Endothelial cell of umbilical vein (primary cell): ENCODE results near the gene PRRC1. TPM values are rescaled to one million over a fixed set of nuclear protein-coding genes. Genes with fewer than 3 reads are reported as not detected.

Experiments
- BruUV-seq: library from RNA; stranded (reverse); fragments of 400-500 nt; replicated peaks from 2 replicates; lab custom pipeline; 2021; lab: Mats Ljungman, UMichigan
- CTCF ChIA-PET: fragments of 300-600, 350-600 bp; sonication (Branson Sonifier 250); formaldehyde crosslinking; loops from one replicate; lab custom pipeline; 2021; ENCODE audit warnings: antibody characterized with exemption, inconsistent platforms; lab: Charles Lee
- POLR2A ChIA-PET: fragments of 300-600, 350-600 bp; sonication (Branson Sonifier 250); formaldehyde crosslinking; loops from one replicate; lab custom pipeline; 2021; ENCODE audit warnings: antibody characterized with exemption, inconsistent platforms; lab: Charles Lee
- DNase-seq: peaks from one replicate; pipeline ENCODE4 v3.0.0-alpha.2; 2011; ENCODE audit warnings: low read depth, low spot score
- FAIRE-seq: peaks from 2 replicates; lab custom pipeline; 2011; peaks lifted over from hg19 to GRCh38; lab: Jason Lieb, UNC
- H2AFZ ChIP-seq: 2 replicates; pipeline ENCODE4 v1.6.0; 2012; ENCODE audit warnings: low read depth, low read length, control low read depth, inconsistent platforms
- H3K27ac ChIP-seq: 2 replicates; pipeline ENCODE4 v1.5.1; 2011; ENCODE audit warnings: low read depth, mild to moderate bottlenecking, control low read depth, low read length, moderate library complexity; ENCODE audit not compliant: insufficient read depth
- H3K27me3 ChIP-seq, 2 experiments: 2 replicates each; pipeline versions ENCODE4 v1.6.0 to v1.6.1; 2011; ENCODE audit warnings: low read length in 2 of 2, mixed read lengths in 1 of 2; ENCODE audit not compliant: control insufficient read depth in 2 of 2, insufficient read depth in 2 of 2
- H3K36me3 ChIP-seq, 2 experiments: 2 replicates in 1 of 2; 3 replicates in 1 of 2; pipeline ENCODE4 v1.5.1; 2011; ENCODE audit warnings: low read length in 2 of 2, mild to moderate bottlenecking in 1 of 2, moderate library complexity in 1 of 2; ENCODE audit not compliant: control insufficient read depth in 2 of 2, insufficient read depth in 2 of 2; ENCODE audit errors: extremely low read depth in 1 of 2
- H3K4me1 ChIP-seq: 3 replicates; pipeline ENCODE4 v1.5.1; 2011; ENCODE audit warnings: mild to moderate bottlenecking, low read length; ENCODE audit not compliant: control insufficient read depth, insufficient read depth; ENCODE audit errors: extremely low read depth
- H3K4me2 ChIP-seq: 2 replicates; pipeline ENCODE4 v1.6.1; 2011; ENCODE audit warnings: low read length, control low read depth, mixed read lengths; ENCODE audit not compliant: insufficient read depth
- H3K4me3 ChIP-seq, 3 experiments: fragments of 200-600 bp in 1 of 3; sonication (generic), shearing (Covaris generic) in 1 of 3; replicated peaks in 1 of 3; 2 replicates each; pipeline ENCODE4 v1.5.1; 2011 to 2016; ENCODE audit warnings: control low read depth in 3 of 3, low read length in 3 of 3, mild to moderate bottlenecking in 2 of 3, inconsistent platforms in 1 of 3, low read depth in 1 of 3, moderate library complexity in 1 of 3; ENCODE audit not compliant: insufficient read depth in 1 of 3
- H3K79me2 ChIP-seq: 2 replicates; pipeline ENCODE4 v1.6.0; 2012; ENCODE audit warnings: low read length, inconsistent platforms; ENCODE audit not compliant: control insufficient read depth, insufficient read depth
- H3K9ac ChIP-seq: replicated peaks from 2 replicates; pipeline ENCODE3; 2011; ENCODE audit warnings: low read length, control low read depth; ENCODE audit not compliant: insufficient read depth; ENCODE audit errors: extremely low read depth
- H3K9me1 ChIP-seq: replicated peaks from 3 replicates; pipeline ENCODE4 v1.6.0; 2011; ENCODE audit warnings: mild to moderate bottlenecking, low read length; ENCODE audit not compliant: control insufficient read depth, insufficient read depth; ENCODE audit errors: extremely low read depth
- H3K9me3 ChIP-seq: replicated peaks from 2 replicates; pipeline ENCODE4 v1.5.1; 2012; ENCODE audit warnings: low read length, inconsistent platforms; ENCODE audit not compliant: control insufficient read depth, insufficient read depth
- H4K20me1 ChIP-seq: replicated peaks from 2 replicates; pipeline ENCODE3; 2011; ENCODE audit warnings: mild to moderate bottlenecking, low read length; ENCODE audit not compliant: control insufficient read depth, insufficient read depth; ENCODE audit errors: extremely low read depth
- CTCF ChIP-seq, 2 donors: IDR thresholded peaks; 1 replicate in 1 of 2; 2 replicates in 1 of 2; pipeline ENCODE4 v1.5.1; 2011; ENCODE audit warnings: low read length in 2 of 2, mild to moderate bottlenecking in 2 of 2, moderate library complexity in 2 of 2, control low read depth in 1 of 2, inconsistent platforms in 1 of 2, low read depth in 1 of 2; ENCODE audit not compliant: insufficient read depth in 1 of 2; ENCODE audit errors: extremely low read depth in 1 of 2
- EZH2 ChIP-seq: IDR thresholded peaks from 2 replicates; pipeline ENCODE4 v1.6.1; 2012; ENCODE audit warnings: borderline replicate concordance, low read depth, mild to moderate bottlenecking, moderate library complexity, low read length, inconsistent platforms; ENCODE audit not compliant: severe bottlenecking
- FOS ChIP-seq: IDR thresholded peaks from 2 replicates; pipeline ENCODE4 v1.6.1; 2011; ENCODE audit warnings: mild to moderate bottlenecking, low read length, moderate library complexity, borderline replicate concordance; ENCODE audit not compliant: insufficient read depth
- GATA2 ChIP-seq: IDR thresholded peaks from 2 replicates; pipeline ENCODE4 v1.7.0; 2011; ENCODE audit warnings: low read depth, mild to moderate bottlenecking, moderate library complexity, mixed read lengths, low read length; ENCODE audit not compliant: insufficient read length, insufficient read depth
- JUN ChIP-seq: IDR thresholded peaks from 2 replicates; pipeline ENCODE4 v1.6.1; 2011; ENCODE audit warnings: borderline replicate concordance, low read depth; ENCODE audit not compliant: insufficient read length, insufficient read depth
- MYC ChIP-seq: IDR thresholded peaks from one replicate; pipeline ENCODE4 v1.6.1; 2011; ENCODE audit warnings: mild to moderate bottlenecking, low read depth, low read length
- POLR2A ChIP-seq: IDR thresholded peaks from 2 replicates; pipeline ENCODE4 v1.6.1; 2012; ENCODE audit warnings: low read depth, mild to moderate bottlenecking, control low read depth, low read length
- POLR2AphosphoS5 ChIP-seq: IDR thresholded peaks from 2 replicates; pipeline ENCODE4 v1.6.1; 2012; ENCODE audit warnings: low read depth, mild to moderate bottlenecking, control low read depth, low read length, moderate library complexity; ENCODE audit not compliant: insufficient read depth
- dilution Hi-C: fragments of 300-500 bp; cut with MboI; formaldehyde crosslinking; loops from one replicate; pipeline ENCODE4 v1.15.0; 2019; ENCODE audit warnings: low sequenced_read_pairs; ENCODE audit not compliant: extremely low pct_ligation_motif_present
- intact Hi-C: fragments of 100-400 bp; cut with micrococcal nuclease; formaldehyde crosslinking; loops from one replicate; pipeline ENCODE4 v1.10.0; 2022
- polyA plus RNA-seq, 4 experiments: library from polyadenylated mRNA; depleted of rRNA in 3 of 4; stranded (reverse) in 3 of 4; unstranded in 1 of 4; fragments of >200 nt; gene quantifications; 2 replicates each; pipeline versions ENCODE4 v1.2.1 to v1.2.3, GENCODE V29; 2011 to 2012; ENCODE audit warnings: missing spikeins in 1 of 4
- total RNA-seq: library from RNA; stranded (reverse); gene quantifications from 2 replicates; pipeline ENCODE4 v1.2.3, GENCODE V29; 2021
- TF ChIP-seq, protein P1 (sequence below): IDR thresholded peaks from 2 replicates; pipeline ENCODE4 v1.6.1; 2011; ENCODE audit not compliant: insufficient read depth, insufficient read length

Gene PRRC1
- total and polyA plus RNA-seq, 2 donors (not counting 3 experiments of a cell fraction or from before 2014, with no cell fraction given), result 64.4 to 77.6 TPM

GRCh38 chr5:127525181-127525580 is 7.7 kb downstream of the PRRC1 start:
- Histone ChIP-seq H3K9me3 (no peaks in the 10 kb centered on the region), H3K4me1 (no peaks in the 10 kb centered on the region), H3K27me3 (no peaks in the 10 kb centered on the region), H3K4me3 (no peak overlapping the region), H4K20me1 (peaks cover 9% of the 10 kb centered on the region), H3K36me3 (peaks cover 7 to 30% of the 10 kb centered on the region in 2 experiments), H3K27ac (no peak overlapping the region), H3K4me2 (no peak overlapping the region), H2AFZ (no peak overlapping the region), H3K79me2 (peaks cover 50% of the 10 kb centered on the region), H3K9me1 (no peaks in the 10 kb centered on the region), H3K9ac (no peak overlapping the region)
- dilution Hi-C loops, result no loop called here
- DNase-seq, result no peak
- BruUV-seq, result no TSS peak
- TF ChIP-seq, protein P1, sequence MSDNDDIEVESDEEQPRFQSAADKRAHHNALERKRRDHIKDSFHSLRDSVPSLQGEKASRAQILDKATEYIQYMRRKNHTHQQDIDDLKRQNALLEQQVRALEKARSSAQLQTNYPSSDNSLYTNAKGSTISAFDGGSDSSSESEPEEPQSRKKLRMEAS, result no peak
- TF ChIP-seq GATA2 (no peak), FOS (no peak)
- POLR2A ChIA-PET, result no interaction called here
- FAIRE-seq, result no peak
- CTCF ChIA-PET, result interaction anchor here (2.0 kb wide), 1 partner anchor 12 kb away, joined by 5 read pairs; no protein-coding TSS in a partner anchor
- intact Hi-C loops, result no loop called here

- POLR2A ChIA-PET, result no interaction called here
- Histone ChIP-seq H3K9me1 (no peaks in the 10 kb centered on the region), H3K4me2 (no peak overlapping the region), H4K20me1 (peaks cover 2% of the 10 kb centered on the region), H3K4me1 (no peaks in the 10 kb centered on the region), H3K27ac (no peak overlapping the region), H3K36me3 (peaks cover 11 to 40% of the 10 kb centered on the region in 2 experiments), H3K4me3 (no peak overlapping the region), H2AFZ (no peak overlapping the region), H3K9me3 (no peaks in the 10 kb centered on the region), H3K27me3 (no peaks in the 10 kb centered on the region), H3K79me2 (peaks cover 18% of the 10 kb centered on the region), H3K9ac (no peak overlapping the region)
- DNase-seq (no peak), FAIRE-seq (no peak)
- intact Hi-C loops (no loop called here), dilution Hi-C loops (no loop called here)
- TF ChIP-seq MYC (no peak), POLR2A (no peak), GATA2 (no peak), EZH2 (no peak), JUN (no peak), CTCF (IDR thresholded peaks at IDR 0.05; ENCODE audit: extremely low read depth in 1 of 2, insufficient read depth in 1 of 2, low read depth in 1 of 2, low read length in 2 of 2) (no peak), FOS (no peak), POLR2AphosphoS5 (no peak)
- TF ChIP-seq, protein P1, result no peak
- CTCF ChIA-PET, result no interaction called here
- no TSS peak for BruUV-seq
Measured at GRCh38 chr5:127529904-127530682, 12.7 kb downstream of the PRRC1 start.
